HK-2 (cell line): Measurements from ENCODE around the gene DNAJC30.

Experiments
- DNase-seq: peaks from one replicate; pipeline ENCODE4 v3.0.0-alpha.2; 2018; ENCODE audit not compliant: unreplicated experiment

The DNAJC30 gene

DNA sequence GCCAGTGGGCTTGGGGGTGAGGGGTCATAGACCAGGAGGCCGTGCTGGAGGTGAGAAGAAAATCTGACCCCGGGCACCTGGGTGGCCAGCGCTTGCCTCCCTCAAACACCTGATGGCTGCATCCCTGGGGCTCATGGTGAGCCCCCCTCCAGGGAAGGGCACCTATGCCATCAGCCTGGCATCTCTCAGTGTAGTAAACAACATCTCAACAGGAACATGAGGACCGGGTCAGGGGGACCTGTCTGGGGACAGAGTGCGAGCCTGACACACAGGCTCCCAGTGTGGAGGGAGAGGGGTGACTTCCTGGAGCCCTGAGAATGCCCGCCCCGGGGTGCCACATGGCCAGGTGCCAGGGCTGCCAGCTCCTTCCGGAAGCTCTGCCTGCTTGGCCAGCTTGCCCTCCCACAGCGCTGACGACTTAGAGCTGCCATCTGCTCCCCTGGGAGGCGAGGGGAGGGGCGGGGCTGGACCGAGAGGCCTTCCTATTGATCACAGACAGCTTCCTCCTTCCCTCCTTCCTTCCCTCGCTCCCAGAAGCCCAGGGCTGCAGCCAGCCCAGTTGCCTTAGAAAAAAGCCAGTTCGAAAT is 23.9 kb upstream of the DNAJC30 start:
- DNase-seq, result no peak

DNA sequence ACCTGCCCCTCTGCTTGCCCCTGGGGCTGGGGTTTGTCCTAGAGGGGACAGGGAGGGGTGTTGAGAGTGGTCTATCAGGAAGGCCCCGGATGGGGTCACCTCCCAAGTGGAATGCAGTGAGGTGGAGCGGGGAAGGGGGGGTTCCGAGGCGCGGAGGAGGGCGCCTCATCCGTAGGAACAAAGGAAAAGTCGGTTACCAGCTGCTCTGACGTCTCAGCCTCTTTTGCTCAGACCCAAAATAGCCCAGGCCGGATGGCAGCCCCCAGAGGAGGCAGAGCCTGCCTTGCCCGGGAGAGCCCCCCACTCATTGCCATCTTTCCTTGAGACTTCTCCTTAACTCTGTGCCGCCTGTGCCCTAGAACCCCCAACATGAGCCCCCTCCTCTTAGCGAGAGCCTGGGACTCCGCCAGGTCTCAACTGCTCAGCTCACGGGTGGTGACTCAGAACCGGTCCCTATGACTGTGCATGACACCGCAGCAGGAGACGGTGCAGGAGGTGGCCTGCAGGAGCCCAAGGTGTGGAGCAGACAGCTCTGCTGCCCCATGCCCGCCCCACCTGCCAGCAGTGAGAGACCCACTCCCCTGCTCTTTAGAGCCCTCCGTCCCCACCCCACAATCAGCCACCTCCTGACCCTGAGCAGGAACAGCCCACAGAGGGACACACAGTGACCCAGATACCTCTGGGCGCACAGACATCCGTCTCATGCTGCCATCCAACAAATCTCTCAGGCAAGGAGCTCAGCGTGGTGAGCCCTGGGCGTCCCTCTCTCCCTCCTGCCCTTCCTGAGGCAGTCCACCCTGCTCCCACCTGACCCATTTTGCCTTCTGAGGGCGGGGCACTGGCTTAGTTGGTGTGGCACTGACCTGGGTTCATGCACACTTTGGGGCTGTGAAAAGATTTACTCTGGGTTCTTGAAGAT is 23.1 kb upstream of the DNAJC30 start:
- DNase-seq, result no peak

DNA sequence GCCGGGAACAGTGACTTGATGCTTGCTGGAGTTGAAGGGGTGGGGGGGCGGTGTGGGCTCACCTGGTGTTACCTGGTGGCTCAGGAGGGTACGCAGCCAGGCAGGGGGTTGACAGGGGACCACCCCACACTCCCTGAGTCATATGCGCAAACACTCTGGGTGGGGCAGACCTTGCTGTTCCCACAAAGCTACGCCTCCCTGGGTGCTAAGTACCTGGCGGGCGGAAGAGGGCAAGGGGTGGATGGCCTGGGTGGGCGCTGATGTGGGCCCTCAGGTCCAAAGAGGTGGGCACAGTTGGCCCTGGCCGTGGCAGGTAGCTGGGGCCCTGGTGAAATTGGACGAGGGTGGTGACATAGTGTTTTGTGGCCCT is 22.3 kb upstream of the DNAJC30 start:
- no peak for DNase-seq

DNA sequence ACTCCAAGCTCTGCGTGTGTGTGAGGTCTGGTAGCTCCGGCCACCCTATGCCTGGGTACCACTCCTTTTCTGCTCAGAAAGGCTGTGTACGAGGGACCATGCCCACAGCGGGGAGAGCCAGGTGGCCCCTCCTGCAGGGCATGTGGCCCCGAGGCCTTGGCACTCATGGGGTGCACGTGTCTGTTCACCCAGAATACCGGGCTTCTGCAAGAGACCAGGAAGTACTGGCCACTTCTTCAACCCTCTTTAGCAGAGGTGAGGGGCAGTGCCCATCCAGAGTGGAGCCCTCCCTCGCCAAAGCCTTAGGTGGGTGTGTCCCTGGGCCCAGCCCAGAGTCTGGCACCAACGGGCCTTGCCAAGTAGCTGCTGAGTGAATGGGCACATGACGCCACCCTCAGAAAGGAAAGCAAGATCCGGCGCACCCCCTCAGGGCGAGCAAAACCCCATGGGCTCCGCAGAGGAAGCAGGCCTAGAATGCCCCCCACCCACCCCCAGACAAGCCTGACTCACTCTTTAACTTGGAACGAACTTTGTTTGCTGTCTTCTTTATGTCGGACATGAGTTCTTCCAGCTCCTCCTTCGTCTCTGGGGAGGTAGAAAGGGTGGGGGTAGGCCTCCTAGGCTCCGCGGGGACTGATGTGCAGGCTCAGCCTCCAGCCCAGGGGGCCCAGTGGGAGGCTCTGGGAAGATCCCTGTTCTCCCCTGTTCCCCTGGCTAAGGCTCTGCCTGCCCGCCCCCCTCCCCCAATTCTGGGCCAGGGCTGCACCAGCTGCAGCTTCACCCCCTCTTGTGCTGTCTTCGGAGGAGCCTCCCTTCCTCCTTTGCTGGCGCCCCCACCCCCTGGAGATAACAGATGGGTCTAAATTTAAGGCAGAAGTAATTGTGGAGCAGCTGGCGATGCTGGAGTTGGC is 21.6 kb upstream of the DNAJC30 start:
- no peak for DNase-seq

DNA sequence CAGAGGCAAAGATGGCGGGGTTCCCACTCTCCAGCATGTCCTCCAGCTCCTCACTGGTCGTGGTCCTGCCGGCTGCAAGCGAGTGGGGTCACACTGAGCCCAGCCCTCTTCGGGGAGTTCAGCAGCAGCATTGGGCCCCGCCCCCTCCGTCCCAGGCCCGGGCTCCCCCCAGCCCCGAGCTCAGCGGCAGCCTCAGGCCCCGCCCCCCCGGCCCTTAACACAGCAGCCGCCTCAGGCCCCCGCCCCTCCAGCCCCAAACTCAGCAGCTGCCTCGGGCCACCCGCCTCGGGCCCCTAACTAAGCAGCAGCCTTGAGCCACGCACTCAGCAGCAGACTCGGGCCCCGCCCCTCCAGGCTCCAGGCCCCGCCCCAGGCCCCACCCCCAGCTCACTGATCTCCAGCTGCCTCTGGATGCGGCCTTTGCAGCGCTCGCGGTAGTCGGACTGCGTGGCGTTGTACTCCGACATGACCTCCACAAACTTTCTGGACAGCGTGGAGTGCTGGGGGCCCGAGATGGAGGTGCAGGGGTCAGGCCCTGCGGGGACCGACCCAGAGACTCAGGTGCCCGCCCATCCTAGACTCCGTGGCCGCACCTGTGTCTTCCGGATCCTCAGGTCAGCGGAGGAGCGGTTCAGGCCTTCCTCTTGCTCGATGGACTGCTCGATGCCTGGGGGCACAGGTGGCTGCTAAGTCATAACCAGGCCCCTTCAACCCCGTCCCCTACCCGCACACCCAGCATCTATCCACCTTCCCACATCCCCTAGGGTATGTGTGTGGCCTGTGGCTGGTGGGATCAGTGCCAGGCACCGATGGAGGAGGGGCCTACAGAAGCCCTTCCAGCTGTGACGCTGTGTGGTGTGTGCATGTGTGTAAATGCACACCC is 20.7 kb upstream of the DNAJC30 start:
- no peak for DNase-seq

DNA sequence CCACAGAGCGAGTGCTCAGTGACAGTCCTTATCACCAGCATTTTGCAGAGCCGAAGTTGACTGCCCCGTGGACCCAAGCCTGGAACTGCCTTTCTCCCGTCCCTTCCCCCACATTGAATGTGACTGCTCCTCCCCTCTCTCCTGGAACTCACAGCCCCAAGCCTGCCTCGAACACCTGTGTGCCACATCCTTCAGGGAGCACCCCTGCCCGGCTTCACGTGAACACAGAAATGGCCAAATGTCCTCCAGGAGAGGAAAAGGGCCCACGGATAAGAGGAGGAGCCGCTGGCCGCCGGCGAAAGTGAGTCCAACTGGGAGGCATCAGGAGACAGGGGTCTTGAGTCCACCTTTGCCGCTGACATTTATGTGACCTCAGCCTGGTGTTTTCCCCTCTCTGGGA is 20.0 kb upstream of the DNAJC30 start:
- no peak for DNase-seq

DNA sequence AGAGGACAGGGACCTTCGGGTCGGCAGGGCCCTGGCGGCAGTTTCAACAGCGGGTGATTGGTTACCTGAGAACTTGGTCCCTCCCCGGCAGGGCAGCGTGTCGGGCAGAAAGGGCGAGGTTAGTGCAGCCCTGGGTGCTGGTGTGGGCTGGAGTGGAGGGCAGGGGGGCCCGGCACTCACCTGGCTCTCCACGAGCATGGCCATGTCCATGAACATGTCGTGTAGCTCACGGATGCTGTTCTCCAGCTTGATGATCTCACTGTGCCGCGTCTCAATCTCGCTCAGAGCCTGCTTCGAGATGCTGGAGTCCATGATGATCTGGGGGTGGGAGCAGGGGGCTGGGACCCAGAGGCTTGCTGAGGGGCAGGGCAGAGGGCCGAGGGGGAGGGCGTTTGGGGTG is 19.4 kb upstream of the DNAJC30 start:
- DNase-seq, result no peak

DNA sequence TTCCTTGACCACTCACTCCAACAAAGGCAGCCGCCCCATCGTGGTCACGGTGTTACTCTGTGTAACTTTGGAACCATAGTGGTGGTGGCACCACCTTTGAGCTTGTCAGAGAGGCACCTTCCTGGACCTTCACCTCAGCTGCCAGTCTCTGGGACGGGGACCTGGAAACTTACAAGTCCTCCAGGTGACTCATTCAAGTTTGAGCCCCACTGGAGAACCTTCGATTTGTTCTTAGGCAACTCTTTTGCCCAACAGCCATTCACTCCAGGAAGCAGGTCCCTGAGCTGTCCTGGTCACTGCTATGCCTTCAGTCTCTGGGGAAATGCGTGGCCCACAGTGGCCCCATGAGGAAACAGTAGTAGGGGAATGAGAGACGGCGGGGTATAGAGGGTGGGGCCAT is 19.0 kb upstream of the DNAJC30 start:
- DNase-seq, result no peak

DNA sequence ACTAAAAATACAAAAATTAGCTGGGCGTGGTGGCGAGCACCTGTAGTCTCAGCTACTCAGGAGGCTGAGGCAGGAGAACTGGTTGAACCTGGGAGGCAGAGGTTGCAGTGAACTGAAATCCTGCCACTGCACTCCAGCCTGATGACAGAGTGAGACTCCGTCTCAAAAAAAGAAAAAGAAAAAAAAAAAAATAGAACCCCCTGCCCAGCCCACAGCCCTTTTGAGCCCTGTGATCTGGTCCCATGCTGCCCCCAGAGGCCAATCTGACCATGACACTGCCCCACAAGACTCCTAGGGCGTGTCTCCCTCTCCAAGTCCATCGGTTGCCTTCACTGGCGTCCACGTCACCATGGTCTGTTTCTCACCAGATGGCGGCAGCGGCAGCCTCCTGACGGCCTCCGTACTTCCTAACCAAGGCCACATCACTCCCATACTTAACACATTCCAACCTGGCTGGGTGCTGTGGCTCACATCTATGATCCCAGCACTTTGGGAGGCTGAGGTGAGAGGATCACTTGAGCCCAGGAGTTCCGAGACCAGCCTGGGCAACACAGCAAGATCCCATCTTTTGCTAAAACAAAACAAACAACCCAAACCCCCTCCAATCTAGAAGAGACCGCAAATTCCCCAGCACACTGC is 18.2 kb upstream of the DNAJC30 start:
- no peak for DNase-seq

DNA sequence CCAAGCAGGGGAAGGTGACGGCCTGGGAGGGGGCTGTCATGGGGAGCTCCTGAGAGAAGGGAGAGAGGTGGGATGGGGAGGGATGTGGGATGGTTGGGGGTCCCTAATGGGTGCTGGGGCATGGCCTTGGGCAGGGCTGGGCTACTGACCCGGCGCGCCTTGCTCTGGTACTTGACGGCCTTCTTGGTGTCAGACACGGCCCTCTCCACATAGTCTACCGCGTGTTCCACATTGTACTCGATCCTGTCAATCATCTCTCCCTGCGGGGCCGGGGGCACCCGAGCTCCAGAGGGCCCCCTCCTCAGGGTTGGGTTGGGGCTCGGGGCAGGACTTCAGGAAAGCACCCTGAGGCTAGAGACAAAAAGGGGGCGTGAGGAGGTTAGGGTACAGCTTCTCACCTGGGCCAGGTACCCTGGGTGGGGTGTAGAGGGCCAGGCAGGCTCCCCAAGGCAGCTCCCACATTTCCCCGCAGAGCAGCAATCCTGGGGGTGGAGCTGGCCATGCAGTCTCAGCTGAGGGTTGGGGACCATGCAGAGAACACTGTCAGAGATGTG is 17.4 kb upstream of the DNAJC30 start:
- DNase-seq, result no peak

DNA sequence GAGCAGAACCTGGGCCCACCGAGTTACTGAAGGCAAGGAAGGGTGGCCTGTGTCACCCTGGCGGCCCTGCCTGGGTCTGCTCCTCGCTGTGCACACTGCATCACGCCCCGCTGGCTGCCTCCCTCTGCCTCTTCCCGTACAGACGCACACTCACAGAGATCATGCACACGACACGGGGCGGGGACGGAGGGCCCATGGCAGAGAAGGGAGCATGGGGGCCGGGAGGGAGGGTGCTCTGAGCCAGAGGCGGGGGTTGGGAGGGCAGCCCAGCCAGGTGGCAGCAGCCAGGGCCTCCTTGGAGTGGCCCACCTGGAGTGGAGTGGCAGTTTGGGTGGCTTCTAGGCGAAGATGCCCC is 16.8 kb upstream of the DNAJC30 start:
- DNase-seq, result no peak

DNA sequence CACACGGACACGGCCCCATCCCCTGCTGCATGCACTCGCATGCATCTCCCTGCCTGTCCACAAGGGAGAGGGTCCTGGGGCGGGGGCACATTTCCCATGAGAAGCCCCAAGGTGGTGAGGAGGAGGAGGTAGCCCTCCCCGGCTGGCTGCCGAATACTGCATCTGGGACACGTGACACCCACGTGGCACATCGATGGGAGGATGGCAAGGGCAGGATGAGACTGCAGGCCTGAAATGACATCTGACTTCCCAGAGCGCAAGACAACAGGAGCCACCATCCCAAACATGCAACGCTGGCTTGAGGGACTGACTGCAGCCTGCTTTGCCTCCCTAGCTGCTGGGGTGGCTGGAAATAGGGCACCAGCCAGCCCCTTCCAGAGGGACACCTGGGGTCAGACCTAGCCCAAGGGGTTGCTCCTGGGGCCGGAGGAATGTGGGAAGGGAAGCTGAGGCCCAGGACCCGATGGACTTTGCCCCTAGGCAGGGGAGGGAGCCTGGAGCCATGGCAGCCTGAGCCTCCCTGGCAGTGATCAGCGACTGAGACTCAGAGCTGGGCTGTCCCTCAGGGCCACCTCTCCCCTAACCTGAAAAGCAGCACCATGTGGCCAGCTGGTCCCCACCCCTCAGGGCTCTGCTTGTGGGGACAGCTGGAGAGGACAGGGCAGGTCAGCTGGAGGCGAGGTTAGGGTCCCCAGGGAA is 16.3 kb upstream of the DNAJC30 start:
- no peak for DNase-seq

DNA sequence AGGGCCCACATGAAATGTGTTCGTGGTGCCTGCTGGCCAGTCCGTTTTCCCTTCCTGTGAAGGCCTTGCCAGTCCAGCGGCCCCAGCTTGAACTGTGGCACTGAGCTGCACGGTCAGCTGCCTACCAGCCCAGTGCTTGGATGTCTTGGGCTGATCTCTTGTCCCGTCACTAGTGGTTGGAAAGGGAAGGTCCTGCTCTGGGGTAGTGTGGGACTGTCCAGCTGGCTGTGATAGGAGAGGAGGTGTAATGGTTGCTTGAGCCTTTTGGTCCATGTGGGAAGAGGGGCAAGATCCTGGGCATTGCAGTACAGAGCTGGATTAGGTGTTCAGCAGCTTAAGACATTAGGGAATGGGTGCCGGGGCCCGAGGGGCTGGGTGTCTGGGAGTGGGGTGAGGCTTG is 15.2 kb upstream of the DNAJC30 start:
- no peak for DNase-seq

DNA sequence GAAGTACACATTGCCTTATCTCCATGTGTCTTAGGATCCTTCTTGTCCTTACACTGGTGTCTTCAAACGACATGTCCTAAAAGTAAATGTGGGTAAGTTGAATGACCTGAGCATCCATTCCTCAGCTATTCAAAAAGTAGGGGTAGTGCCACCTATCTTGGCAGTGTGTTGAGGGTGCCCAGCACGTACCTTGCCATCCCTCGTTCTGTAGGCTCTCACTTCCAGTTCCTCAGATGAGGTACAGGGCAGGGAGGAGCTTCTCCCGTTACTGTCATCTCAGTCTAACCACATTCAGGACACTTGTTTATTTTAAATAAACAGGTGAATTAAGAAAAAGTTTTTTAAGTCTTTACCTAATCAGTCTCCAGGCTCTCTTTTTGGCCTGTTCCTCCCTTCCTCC is 13.1 kb upstream of the DNAJC30 start:
- DNase-seq, result no peak

DNA sequence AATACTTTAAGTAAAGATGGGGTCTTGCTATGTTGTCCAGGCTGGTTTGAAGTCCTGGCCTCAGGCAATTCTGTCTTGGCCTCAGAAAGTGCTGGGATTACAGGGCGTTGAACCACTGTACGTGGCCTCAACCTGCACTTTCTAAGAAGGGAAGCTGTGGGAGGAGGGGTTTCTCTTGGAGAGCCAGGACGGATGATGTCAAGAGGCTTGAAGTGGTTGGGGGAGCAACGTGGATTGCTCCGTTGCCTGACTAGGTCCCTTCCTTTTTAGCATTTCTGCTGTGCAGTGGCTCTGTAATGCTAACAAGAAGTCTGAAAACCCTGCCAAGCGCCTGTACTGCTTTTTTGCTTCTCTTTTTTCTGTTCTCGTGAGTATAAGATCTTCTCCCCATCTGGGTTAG is 7.4 kb upstream of the DNAJC30 start:
- DNase-seq, result no peak

DNA sequence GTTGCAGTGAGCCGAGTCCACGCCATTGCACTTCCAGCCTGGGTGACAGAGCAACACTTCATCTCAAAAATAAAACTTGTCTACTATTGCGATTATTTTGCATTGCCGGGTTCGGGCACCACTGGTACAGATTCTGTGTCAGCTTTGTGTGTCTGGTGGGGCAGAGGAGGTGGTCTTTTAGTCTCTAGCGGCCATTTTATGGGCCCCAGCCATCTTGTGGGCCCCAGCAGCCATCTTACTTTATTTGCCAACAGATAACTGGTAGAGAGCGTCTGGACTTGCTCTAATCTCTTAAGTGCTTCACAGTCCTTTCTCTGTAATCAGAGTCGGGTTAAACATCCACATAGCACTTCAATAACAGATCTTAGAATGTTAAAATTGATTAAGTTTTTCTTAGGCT is 5.0 kb upstream of the DNAJC30 start:
- no peak for DNase-seq

DNA sequence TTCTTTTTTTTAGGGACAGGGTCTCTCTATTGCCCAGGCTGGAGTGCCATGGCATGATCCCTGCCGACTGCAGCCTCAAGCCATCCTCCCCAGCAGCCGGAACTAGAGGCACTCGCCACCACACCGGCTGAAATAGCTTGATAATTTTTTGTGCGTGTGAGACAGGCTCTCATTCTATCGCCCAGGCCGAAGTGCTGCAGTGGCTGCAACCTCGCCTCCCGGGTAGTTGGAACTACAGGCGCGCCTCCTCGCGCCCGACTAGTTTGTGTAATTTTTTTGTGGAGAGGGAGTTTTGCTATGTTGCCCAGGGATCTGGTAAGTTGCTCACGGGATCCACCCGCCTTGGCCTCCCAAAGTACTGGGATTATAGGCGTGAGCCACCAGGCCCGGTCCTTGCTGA is 2.1 kb upstream of the DNAJC30 start:
- DNase-seq, result no peak

DNA sequence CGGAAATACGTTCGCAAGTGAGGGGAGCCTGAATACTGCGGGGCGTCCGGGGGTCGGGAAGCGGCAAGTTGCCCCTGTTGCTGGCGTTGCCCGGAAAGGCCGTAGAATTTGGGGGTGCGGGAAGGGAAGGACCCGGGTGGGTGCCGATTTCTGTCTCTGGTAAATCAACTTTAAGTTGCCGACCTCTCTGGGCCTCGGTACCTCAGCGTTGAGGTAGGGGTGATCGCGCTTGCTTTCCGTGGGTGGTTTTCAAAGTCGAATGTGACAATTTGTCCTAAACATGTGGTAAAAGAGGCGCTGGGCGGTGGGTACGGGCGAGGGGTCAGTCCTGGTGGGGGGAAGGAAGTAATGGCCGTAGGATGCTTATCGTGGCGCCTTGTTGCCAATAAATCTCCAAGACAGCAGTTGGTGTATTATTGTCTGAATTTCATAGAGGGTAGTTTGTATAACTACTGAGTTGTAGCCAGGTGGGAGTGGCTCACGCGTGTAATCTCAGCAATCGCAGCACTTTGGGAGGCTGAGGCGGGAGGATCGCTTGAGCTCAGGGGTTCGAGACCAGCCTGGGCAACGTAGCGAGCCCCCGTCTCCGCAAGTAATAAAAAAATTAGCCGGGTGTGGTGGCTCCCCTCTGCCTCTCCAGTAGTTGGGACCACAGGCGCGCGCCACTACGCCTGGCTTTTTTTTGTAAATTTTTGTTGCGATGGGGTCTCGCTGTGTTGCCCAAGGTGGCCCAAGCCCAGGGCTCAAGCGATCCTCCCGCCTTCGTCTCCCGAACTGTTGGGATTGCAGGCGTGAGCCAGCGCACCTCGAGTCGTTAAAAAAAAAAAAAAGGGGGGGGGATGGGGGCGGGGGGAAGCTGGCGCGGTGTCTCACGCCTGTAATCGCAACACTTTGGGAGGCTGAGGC is 788 bp upstream of the DNAJC30 start:
- DNase-seq, result no peak

DNA sequence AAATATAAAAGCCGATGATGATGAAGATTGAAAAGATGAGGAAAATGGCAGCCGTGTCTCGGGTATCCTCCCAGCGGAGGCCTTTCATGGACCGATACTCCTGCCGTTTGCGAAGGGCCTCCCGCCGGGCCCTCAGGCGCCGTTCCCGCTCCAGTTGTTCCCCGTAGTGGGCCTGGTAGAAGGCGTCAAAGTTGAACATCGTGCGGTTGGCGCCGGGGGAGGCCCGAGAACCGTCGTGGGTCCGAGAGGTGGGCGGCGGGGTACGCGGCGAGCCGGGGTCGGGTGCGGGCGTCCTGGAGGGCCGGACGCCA is 553 bp downstream of the DNAJC30 start:
- DNase-seq, result no peak
